ENCODE results near the gene ERLIN1.

ERLIN1 gene

GRCh38 chr10:100168313-100168643 lies 17.6 kb downstream of the ERLIN1 start:
- no peak for DNase-seq

- no peak for DNase-seq
These were observed 18.1 kb downstream of the ERLIN1 start for GRCh38 chr10:100167553-100168312.

GRCh38 chr10:100163704-100164621 lies 21.9 kb downstream of the ERLIN1 start:
- no peak for DNase-seq

GRCh38 chr10:100162696-100163095 lies 23.1 kb downstream of the ERLIN1 start:
- no peak for DNase-seq

GRCh38 chr10:100158044-100158805 lies 27.6 kb downstream of the ERLIN1 start:
- DNase-seq: no peak

- DNase-seq: no peak
These were observed 28.7 kb downstream of the ERLIN1 start for GRCh38 chr10:100157156-100157555.

GRCh38 chr10:100155936-100156335 lies 29.9 kb downstream of the ERLIN1 start:
- no peak for DNase-seq

- no peak for DNase-seq
These were observed 31.2 kb downstream of the ERLIN1 start for GRCh38 chr10:100154666-100155065.

- no peak for DNase-seq
These were observed 32.5 kb downstream of the ERLIN1 start for GRCh38 chr10:100153239-100153825.

GRCh38 chr10:100151723-100152300 lies 34.0 kb downstream of the ERLIN1 start:
- no peak for DNase-seq

- peak; percentile 73 for DNase-seq
These were observed 37.2 kb downstream of the ERLIN1 start for GRCh38 chr10:100148353-100149211.

- no peak for DNase-seq
These were observed 38.8 kb downstream of the ERLIN1 start for GRCh38 chr10:100146875-100147650.

GRCh38 chr10:100146398-100146797 lies 39.4 kb downstream of the ERLIN1 start:
- DNase-seq: no peak

- no peak for DNase-seq
These were observed 42.1 kb downstream of the ERLIN1 start for GRCh38 chr10:100143756-100144155.

- no peak for DNase-seq
These were observed 44.3 kb downstream of the ERLIN1 start for GRCh38 chr10:100141446-100142087.

- no peak for DNase-seq
These were observed 45.8 kb downstream of the ERLIN1 start for GRCh38 chr10:100140070-100140469.

GRCh38 chr10:100138921-100139496 lies 46.8 kb downstream of the ERLIN1 start:
- DNase-seq: no peak

- DNase-seq: no peak
These were observed 50.3 kb downstream of the ERLIN1 start for GRCh38 chr10:100135486-100135885.

GRCh38 chr10:100133801-100134200 lies 52.0 kb downstream of the ERLIN1 start:
- no peak for DNase-seq

- DNase-seq: no peak
These were observed 53.4 kb downstream of the ERLIN1 start for GRCh38 chr10:100132427-100132826.
